HTERT RPE-1 (cell line): ENCODE measurements around the gene PIPOX.

Source experiments
- in situ Hi-C: fragments of 300-500 bp; cut with MboI; formaldehyde crosslinking; loops from 4 replicates; pipeline ENCODE4 v1.14.3; 2020; ENCODE audit warnings: low sequenced_read_pairs

The PIPOX gene

DNA sequence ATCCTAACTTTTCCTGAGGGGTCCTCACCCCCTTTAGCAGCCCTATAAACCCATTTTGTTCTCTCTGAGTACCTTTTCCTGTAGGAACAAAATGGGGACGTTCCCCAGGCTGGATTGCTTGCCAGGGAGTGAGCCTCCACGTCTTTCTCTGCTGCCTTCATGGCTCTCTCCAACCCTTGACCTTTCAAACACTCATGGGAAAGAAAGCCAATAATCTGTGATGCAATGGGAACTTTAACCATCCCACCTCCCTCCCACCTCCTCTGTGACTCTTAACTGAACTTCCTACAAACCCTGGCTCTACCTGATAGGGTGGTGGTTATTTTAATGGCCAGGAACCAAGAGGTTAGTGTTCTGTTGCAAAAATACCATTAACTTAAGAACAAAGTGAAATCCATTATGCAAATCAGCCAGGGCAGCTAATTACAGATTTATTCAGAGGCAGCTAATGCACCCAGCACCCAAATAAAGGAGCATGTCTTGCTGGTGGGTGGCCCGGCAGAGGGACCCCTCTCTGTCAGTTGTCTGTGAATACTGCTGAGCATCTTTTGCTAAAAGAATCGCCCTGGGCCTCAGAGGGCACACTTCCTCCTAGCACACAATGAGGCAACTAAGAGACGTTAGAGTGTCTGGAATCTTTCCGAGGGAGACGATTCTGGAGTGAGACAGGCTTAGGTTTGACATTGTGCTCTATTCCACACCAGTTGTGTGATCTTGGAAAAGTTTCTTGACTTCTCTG lies 3.0 kb downstream of the PIPOX start:
- in situ Hi-C loops: no loop called here

- in situ Hi-C loops: no loop called here
Observed at GRCh38 chr17:29046473-29046839, 3.5 kb downstream of the PIPOX start.

DNA sequence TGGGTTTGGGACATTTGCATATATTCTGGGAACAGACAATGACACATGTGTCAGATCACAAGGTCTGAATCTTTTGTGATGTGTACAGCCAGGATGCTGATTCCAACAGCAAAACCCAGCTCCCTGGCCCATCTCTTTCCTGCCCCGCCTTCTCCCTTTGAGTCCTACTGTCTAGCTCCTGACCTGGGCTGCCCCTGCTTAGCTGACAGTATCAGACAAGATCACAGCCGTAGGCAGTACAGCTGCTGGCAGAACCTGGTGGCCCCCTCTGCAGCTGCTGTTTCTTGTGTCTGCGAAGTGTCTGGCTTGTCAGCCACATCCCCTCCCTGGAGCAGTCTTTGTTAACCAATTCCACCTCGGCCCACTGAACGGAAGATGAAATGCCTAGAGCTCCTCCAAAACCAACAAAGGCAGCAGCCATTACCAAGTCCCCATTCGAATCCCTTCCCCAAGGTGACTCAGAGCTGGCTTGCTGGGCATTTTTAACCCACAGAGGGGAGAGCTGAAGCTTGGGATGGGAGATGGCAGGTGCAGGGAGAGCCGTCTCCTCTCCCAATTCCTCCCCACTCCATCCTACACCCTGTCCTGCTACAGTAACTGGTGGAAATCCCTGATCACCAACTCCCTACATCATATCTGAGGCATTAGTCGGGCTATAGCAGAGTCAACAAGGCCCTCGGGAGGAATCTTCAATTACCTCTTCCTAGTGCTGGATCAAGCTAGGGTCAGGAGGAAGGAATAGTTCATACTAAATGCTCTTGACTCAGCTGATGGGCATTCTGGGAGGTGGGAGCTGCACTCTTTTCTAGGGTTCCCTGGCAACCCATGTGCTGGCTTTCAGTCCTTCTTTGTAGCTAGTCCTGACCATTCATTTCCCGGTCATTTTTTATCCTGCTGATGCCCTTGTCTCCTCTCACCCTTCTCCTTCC lies 5.8 kb downstream of the PIPOX start:
- in situ Hi-C loops: no loop called here

- in situ Hi-C loops: no loop called here
Observed at GRCh38 chr17:29049541-29050145, 6.7 kb downstream of the PIPOX start.

- in situ Hi-C loops: no loop called here
Observed at GRCh38 chr17:29050176-29050575, 7.2 kb downstream of the PIPOX start.

- in situ Hi-C loops: no loop called here
Observed at GRCh38 chr17:29051194-29051593, 8.3 kb downstream of the PIPOX start.

DNA sequence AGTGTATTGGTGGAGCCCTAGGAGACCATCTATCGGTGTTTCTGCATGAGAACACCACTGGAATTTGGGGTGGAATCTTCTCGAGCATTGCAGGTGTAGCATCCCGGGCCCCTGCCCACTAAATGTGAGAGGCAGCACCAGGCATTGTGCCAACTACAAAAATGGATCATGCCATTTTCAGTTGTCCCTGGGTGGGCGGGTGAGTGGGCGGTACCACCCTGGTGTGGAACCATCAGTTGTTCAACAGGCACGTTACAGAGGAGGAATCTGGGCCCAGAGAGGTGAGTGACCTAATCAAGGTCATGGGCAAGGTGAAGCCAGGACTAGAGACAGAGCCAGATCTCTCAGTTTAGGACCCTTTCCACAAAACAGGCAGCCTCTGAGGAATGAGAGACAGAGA lies 8.8 kb downstream of the PIPOX start:
- in situ Hi-C loops: no loop called here

GRCh38 chr17:29054835-29055234 lies 11.9 kb downstream of the PIPOX start:
- in situ Hi-C loops: no loop called here

DNA sequence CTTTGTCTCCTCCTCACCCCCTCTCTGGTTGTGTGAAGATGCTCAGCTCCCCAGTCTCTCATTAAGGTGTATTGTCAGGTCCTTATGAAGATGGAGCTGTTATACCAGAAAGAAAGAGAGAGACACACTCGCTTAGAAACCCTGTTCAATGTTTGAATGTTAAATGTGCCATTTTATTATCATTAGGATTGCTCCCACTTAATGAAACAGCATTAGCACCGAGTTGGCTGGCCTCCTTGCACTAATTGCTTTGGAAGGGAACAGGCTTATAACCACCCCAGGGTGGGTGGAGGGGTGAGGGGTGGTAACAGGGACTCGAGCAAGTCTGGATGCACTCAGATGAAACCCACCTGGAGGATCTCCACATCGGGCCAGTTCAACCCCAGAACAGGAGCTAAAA lies 14.4 kb downstream of the PIPOX start:
- in situ Hi-C loops: no loop called here

DNA sequence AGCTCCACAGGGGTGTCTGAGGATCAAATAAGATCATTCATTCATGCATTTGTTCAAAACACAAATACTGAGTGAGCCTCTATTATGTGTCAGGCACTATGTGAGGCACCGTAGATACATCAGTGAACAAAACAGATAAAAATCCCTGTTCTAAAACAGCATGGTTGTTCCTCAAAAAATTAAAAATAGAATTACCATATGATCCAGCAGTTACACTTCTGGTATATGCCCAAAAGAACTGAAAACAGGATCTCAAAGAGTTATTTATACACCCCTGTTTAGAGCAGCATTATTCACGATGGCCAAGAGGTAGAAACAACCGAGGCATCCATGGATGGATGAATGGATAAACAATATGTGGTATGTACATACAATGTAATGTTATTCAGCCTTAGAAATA lies 15.4 kb downstream of the PIPOX start:
- in situ Hi-C loops: no loop called here

GRCh38 chr17:29059281-29059680 lies 16.3 kb downstream of the PIPOX start:
- in situ Hi-C loops: no loop called here

DNA sequence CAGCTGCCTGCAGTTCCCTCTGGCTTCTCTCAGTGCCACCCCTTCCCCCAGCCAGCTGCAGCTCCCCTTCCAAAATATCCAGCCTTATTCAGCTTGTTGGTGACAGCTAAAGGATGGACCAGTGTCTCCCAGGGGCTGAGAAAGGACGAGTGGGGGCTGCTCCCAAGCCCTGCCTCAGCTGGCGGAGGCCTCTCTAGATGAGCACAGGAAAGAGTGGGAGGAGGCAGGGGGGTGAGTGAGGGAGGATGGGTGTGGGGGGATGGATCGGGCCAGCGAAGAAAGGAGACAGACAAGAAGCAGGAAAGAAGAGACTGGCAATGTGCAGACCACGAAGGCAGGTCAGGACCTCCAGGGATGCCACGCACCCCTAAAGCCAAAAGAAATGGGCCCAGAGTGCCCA lies 17.5 kb downstream of the PIPOX start:
- in situ Hi-C loops: no loop called here

DNA sequence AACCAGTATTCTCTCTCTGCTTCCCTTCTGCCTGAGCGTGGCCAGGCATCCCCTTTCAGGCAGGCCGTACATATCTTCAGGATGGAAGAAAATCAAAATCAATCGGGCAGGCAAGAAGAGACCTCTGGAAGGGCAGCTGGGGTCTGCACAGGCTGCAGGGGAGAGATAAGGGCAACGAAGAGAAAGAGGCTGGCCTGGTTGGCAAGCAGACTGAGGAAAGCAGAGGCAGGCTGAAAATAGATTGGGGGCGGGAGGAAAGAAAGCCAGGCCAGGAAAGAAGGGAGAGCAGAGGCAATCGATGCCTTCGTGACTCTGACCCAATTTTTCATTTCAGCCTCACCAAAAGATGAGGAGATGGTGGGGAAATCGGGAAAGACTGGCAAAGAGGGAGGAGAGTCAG lies 18.1 kb downstream of the PIPOX start:
- in situ Hi-C loops: no loop called here

DNA sequence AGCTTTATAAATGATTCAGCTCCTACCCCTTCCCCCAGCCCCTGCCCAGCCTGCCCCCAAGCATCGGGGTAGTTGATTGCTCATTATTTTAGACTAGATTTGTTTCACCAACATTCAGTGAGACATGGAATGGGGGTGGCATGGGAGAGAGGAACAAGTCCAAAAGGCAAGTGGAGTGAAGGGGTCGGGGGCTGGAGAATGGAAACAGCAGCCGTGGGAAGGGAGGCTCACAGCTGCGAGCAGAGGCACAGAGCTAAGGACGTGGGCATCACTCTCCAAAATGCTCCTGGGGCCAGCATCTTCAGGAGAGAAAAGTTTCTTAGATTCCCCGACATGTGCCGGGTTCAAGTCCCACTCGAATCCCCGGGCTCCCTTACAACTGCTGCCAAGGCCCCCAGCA lies 19.3 kb downstream of the PIPOX start:
- in situ Hi-C loops: no loop called here

GRCh38 chr17:29063992-29064391 lies 21.1 kb downstream of the PIPOX start:
- in situ Hi-C loops: no loop called here

DNA sequence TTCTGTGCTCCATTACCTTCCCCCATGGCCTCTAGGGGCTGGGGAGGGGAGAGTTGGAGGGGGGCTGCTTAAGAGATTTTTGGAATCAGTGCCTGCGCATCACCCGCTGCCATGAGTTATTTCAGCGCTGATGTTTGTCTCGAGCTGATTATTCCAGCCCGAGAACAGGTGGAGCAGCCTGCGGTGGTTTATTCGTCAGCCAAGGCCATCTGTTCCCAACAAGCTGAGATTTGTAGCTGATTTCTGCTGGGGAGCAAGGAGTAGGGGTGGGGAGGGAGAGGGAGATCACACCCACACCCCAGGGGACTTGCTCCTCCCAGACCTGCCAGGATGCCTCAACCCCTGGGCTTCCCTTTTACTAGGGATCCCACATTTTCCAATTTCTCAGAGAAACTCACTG lies 23.1 kb downstream of the PIPOX start:
- in situ Hi-C loops: no loop called here

GRCh38 chr17:29066606-29067005 lies 23.7 kb downstream of the PIPOX start:
- in situ Hi-C loops: no loop called here

DNA sequence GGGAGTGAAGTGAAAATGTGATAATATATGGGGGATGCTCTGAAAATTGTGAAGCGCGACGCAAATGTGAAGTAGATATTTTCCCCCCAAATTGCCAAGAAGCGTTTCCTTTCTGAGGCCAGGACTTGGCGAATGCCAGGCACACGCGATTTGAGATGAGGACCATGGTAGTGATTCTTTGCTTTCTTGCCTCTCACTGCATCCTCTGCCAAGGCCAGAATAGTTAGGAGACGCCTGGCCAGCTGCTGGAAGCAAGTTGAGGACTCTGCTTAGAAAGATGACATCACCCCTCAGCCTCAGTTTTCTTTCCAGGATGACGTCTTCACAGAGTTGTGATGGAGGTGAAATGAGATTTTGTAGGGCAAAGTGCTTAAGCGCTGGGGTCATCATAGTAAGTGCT lies 25.9 kb downstream of the PIPOX start:
- in situ Hi-C loops: no loop called here

DNA sequence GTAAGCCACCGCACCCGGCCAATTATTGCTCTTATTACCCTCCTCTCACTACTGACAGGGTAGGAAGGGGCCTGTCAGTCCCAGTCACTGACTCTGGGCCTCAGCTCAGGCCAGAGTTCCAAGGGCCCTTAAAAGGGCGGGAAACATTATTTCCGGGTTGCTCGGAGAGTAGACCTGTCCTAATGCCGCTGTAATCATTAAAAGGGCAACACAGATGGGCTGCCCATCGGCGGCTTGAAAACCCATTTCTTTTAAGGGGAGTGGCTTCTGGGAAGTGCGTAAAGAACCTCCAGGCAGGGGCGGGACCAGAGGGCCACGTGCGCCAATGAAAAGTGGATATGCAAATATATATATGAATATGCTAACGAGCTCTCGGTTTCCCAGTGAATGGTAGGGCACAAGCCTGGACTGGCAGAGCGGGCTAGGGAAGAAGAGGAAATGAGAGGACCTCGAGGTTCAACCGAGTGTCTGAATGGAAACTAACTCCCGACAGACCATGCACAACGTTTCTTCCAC lies 26.6 kb downstream of the PIPOX start:
- in situ Hi-C loops: no loop called here

DNA sequence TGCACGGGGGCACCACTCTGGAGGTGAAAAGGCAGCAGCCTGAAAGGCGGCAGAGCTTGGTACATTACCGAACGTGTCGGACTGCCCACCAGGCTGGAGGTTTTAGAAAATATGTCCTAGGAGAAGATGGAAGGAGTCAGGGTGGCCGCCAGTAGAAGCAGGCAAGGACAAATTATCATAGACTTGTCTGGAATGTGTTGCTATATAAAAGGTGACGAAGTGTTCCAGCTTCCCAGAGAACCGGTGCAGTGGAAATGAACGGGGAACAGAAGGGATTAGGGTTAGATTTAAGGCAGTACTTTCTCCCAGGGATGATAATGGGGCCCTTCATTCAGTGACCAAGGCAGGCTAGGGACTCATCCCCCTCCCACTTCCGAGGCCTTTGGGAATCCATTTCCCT lies 27.4 kb downstream of the PIPOX start:
- in situ Hi-C loops: no loop called here

DNA sequence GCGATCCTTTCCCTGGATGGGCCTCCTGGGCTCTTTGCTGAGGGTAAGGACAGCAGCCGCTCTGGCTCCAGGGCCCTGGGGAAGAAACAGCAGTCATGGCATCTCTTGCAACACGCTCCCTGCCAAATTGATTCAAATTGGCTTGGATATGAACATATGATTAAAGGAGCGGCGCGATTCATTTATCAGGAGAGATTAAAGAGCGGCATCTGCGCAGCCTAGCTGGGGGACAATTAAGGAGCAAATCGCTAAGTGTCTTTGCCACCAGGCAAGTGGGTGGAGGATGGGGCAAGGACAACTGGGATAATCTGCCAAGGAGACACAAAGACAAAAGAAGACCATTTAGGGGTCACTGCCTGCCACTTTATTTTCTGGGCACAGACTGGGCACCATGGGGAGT lies 27.8 kb downstream of the PIPOX start:
- in situ Hi-C loops: no loop called here

GRCh38 chr17:29071303-29071702 lies 28.4 kb downstream of the PIPOX start:
- in situ Hi-C loops: no loop called here
